ENCODE results near the gene IP6K2.

The IP6K2 gene

DNA sequence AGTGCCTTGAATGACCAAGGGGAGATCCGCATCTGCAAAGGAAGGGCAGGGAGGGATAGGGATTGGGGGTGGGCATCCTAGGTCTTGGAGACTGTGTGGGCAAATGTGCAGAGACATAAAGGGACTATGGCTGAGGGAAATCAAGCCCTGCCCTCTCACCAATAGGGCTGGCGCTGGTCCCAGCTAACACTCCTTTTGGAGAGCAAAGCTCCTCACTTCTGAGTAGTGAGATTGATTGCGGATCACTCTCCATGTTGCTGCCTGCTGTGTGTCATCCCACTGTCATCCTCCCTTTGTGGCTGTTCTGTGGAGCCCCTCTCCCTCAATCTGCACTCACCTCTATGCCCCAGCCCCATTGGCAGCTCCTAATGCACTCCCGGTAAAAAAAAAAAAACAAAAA, 52.1 kb downstream of the IP6K2 start:
- no peak for DNase-seq (ENCODE audit: low read depth in 2 of 2)

DNA sequence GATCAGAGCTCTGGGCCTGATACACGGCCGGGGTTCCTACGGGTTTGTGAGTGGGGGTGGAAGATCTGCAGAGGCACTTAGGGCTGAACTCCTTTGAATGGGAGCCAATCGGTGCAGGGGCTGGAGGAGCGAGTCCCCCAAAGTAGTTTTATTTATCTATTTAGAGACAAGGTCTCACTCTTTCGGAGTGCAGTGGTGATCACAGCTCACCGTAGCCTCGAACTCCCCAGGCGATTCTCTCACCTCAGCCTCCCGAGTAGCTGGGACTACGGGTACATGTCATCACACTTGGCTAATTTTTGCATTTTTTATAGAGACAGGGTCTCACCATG, 52.7 kb downstream of the IP6K2 start:
- no peak for DNase-seq (ENCODE audit: low read depth in 2 of 2)

DNA sequence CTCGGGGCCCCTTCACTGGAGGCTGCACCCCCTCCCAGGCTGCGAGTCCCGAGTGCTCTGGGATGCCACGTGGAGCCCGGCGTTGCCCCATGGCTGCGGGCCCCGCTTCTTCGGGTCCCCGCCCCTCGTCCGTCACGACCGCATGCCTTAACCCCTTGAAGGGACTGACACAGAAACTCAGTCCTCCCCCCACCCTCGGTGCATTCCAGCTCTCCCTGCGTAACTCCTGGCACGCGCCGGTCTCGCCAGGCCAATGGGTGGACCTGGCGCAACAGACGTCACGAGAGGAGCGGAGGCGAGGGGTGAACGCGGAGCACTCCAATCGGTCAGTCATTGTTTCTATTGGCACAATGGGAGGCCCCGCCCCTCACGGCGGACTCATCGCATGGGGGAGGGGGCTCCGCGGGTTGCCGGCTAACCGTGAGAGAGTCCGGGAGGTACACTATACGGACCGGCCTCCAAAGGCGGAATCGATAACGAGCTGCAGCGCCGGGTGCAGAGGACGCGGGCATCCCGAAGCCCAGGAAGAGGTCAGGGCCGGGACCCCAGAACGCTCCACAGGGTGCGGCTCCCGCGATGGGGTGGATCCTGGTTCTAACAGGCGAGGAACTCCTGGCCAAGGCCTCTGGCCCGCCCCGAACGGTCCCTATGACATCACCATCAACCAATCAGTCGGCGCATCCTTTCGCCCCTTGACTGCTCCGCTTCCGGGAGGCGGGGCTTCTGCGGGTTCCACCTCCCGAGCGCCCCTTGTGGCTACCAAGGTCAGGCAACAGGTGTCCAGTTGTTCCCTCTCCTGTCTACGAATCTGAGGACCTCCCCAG, 53.3 kb downstream of the IP6K2 start:
- DNase-seq (ENCODE audit: low read depth in 2 of 2): peak; percentile 92

DNA sequence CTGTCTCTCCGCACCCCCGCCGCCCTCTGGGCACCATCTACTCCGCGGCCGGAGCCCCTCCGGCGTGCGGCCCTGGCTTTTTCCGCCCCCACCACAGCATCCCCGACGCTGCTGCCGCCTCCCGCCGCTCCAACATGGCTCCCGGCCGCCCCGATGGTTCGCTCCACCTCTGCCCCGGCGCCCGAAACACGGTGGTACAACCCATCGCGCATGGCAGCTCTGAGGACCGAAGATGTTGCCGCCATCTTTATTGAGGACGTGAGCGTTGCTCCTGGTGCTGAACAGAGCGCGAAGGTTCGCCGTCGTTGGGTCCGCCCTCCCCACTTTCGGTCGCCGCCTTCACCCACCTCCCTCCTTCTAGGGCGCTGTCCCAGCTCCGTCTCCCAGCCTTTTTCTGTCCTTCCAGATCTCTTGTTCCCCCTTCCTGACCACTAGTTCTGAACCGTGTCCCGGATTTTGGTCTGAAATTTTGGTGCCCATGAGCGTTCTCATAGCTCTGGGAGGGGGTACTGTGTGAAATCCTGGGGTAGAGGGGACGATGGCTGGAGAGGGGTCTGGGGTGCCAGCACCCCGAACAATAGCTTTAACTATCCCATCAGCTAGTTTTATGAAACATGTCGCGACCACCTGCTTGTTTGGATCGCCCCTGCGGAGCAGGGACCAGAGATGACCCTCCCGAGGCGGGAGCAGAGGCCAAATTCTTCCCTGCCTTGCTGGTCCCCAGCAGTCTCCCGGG, 54.1 kb downstream of the IP6K2 start, which contains the start of gene CELSR3:
Gene CELSR3 (minus strand): TSS at position 134 of the 736 bp plus-strand sequence. CDS start 252 bp downstream, outside the sequence.
- DNase-seq (ENCODE audit: low read depth in 2 of 2): peak in 1 of 2 donors; percentile 62

DNA sequence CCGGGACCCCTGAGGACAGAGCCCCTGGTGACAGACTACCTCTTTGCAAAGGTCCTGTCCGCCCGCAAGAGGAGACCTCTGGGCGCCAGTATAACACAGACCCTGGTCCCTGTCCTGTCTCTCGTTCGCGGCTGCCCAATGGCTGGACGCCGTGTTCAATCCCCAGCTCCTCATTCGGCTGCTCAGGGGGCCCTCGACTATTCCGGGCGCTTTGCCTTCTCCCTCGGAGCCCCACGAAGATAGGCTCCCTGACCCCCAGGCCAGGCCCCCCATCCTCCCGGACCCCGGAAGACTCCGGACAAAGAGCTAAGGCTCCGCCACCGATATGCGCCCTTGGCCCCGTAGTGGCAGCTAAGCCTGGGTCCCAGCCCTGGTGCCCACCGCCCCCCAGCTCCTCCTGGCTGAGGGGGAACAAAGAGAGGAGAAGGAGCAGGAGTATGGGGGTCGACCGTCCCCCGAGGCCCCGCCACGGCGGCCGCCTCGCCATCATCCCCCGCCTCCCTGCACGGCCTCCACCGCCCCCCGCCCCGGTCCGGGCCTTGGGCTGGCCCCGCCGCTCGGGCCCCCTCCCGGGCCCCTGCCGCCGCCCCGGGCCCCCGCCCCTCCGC, 54.8 kb downstream of the IP6K2 start:
- no peak for DNase-seq (ENCODE audit: low read depth in 2 of 2)

DNA sequence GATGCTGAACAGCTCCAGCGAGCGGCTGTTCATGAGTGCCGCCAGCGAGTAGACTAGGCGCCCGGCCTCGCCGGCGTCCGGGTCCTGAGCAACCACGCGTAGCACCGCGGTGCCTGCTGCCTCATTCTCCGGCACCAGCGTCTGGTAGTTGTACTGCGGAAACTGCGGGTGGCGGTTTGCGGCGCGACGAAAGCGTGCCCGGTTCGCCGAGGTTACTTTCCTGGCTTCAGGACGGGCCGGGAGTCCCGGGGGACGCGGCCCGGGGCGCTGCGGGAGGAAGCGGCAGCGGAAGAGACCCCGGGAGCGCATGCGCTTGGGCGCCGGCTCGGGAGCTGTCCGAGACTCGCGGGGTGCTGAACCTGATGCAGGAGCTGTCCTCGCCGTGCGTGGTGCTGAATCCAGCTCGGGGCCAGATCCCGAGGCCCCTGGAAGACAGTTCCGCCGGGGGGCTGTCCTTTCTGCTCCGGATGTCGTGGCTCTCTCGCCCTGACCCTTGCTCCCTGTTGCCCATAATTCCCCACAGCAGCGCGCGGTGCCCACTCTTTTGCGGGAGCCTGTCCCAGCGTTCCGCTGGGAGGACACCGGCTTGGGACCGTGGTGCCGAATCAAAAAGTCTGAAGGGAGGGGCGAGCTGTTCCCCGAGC, 55.4 kb downstream of the IP6K2 start:
- DNase-seq (ENCODE audit: low read depth in 2 of 2): peak in 1 of 2 donors; percentile 50

DNA sequence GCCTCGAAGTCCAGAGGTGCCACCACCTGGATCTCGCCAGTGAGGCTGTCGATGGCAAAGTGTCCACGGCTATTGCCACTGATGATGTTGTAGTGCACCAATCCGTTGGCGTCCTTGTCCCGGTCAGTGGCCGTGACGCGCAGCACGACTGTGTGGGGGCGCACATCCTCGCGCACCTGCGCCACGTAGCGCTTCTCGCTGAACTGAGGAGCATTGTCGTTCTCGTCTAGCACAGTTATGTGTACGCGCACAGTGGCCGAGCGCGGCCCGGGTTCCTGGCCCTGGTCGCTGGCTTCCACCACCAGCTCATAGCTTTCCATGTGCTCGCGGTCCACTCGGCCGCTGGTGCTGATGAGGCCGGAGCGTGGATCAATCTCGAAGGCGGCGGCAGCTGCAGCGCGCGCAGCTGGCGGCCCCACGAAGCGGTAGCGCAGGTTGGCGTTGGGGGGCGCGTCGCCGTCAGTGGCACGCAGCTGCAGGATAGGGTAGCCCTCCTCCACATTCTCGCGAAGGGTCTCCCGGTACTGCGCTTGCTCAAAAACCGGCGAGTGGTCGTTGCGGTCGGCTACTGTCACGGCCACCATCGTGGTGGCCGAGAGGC, 56.1 kb downstream of the IP6K2 start:
- no peak for DNase-seq (ENCODE audit: low read depth in 2 of 2)

DNA sequence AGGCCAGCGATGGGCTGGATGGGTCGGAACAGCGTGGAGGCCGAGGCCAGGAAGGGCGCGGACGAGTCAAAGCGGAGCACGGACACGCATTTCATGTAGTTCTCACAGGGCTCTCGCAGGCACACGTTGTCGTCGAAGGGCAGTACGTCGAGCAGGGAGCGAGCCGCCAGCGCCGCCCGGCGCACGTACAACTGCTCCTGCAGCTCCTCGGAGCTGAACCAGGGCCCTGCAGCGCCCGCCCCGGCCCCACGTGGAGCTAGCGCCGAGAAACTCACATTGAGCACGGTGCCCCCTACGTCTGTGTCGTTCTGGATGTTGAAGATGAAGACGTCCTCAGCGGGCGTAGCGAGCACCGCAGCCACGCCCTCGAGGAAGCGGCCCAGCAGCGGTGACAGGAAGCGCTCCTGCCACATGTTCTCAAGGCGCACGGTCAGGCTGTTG, 60.2 kb downstream of the IP6K2 start:
- DNase-seq (ENCODE audit: low read depth in 2 of 2): peak in 1 of 2 donors; percentile 15

DNA sequence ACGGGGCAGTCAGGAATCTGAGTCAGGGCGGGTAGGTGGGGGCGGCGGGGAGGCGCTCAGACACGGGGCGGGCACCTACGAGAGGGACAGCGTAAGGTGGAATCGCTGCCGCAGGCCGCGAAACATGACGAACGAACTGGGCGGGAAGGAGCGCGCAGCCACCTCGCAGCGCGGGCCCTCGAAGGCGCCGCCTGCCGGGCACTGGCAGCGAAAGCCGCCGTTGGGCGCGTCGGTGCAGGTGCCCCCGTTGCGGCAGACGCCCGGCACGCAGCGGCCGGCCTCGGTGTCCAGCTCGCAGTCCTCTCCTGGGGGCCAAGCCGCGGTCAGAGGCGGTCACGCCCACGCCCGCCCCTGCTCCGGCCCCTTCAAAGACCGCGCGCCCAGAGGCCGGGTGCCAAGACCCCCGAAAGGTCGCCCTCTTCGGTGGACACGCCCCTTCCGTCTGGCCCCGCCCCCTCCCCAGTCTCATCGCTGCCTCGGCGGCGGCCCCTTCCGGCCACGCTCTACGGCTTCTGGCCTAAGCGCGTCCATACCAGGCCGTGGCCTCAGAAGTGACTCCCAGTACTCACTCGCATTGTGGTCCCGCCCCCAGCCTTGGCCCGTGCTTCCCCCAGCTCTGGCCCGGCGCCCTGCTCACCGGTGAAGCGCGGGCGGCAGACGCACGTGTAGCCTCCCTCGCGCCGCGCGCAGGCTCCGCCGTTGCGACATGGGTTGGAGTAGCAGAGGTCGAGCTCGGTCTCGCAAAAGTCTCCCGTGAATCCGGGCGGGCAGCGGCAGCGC, 60.8 kb downstream of the IP6K2 start:
- peak; percentile 83 to 86 for DNase-seq (ENCODE audit: low read depth in 2 of 2)

DNA sequence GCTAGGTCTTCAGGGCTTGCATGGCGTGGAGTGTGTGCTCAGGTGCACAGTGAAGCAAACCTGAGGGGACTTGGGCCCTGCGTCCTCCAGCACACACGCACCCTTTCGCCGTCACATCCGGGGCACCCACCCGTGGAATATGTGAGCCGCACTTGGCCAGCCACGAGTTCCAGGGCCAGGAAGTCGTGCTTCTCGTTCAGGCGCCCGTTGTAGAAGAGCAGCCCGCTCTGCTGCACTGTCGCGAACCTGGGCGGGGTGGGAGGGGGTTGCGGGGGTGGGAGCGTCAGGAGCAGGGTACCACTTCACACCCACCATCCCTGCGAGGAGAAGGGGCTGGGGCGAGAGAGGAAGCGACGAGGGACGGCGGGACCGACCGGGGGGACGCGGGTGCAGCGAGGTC, 61.4 kb downstream of the IP6K2 start:
- peak; percentile 44 to 48 for DNase-seq (ENCODE audit: low read depth in 2 of 2)

DNA sequence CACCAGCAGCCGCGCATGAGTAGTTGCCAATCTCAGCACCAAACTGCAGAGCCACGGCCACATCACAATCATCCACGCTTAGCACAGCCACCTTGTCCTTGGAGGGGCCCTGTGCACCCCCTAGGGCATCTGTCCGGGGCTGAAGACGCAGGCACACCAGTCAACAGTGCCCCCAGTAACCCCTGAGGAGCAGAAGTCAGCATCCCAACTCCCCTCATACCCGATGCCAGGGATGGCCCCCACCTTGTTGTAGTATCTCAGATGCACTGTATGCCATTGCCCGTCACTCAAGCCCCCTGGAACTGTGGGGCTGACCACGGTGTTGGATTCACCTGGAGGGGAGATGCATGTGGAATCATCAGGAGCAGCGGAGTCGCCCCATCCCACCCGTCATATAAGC, 62.0 kb downstream of the IP6K2 start:
- no peak for DNase-seq (ENCODE audit: low read depth in 2 of 2)

DNA sequence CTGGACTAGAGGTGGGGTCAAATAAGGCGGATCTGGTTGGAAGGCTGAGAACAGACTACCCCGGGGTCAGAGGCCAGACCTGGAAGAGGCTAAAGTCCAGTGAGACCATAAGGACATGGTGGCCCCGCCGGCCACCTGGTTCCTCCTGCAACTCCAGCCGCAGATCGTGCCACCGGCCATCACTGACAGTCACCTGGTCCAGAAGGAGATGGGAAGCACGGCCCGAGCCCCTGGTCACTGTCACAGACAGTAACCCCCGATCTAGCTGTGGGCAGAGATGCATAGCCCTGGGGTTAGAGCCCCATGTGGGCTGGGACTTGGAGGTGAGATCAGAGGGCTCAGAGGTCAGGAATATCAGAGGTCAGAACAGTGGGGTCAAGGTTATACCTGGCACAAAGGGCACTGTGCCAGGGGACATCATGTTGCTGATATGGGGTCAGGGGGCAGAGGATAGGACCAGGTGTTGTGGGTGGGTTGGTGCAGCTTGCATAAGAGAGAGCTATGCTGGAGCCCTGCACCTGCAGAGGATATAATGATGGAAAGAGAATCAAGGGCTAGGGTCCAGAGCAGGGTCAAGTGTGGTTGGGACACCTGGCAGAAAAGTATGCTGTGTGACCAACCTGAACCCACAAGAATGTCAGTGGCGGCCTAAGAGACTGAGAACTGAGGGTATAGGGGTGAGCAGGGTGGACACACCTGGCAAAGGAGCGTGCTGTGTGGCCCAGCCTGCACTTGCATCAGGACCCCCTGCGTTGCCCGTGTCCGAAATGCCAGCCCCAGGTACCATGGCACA, 63.9 kb downstream of the IP6K2 start:
- DNase-seq (ENCODE audit: low read depth in 2 of 2): no peak

DNA sequence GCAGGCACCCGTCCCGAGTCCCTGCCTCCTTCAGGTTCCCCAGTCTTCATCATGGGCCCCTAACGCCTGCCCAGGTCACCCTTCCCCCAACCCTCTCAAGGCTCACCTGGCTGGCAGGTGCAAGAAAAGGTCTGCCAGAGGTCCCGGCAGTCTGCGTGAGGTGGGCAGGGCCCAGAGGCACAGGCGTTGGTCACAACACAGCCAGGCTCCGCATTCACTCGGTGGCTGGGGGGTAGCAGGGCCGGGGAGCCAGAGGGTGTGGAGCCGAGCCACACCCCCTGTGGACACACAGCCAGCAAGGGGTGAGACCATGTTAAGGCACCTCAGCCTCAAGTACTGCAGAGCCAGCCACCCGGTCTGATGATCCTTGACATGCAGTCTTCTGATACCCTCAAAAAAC, 65.2 kb downstream of the IP6K2 start:
- no peak for DNase-seq (ENCODE audit: low read depth in 2 of 2)

DNA sequence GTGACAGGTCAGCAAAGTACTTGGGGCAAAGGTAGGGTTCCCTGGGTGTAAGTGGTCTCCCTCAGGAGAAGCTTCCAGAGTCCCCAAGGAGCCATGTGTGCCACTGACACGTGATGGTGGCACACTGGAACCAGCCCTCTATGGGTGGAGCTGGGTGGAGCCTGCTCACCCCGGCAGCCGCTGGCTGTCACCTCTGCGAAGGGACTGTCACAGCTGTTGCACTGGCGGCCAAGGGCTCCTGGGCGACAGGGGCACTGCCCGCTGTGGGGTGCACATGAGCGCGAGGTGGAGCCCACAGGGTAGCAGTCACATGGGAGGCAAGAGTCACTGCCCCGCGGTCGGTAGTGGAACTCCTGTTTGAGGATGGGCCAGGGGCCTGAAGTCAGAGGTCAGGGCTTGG, 66.3 kb downstream of the IP6K2 start:
- no peak for DNase-seq (ENCODE audit: low read depth in 2 of 2)

DNA sequence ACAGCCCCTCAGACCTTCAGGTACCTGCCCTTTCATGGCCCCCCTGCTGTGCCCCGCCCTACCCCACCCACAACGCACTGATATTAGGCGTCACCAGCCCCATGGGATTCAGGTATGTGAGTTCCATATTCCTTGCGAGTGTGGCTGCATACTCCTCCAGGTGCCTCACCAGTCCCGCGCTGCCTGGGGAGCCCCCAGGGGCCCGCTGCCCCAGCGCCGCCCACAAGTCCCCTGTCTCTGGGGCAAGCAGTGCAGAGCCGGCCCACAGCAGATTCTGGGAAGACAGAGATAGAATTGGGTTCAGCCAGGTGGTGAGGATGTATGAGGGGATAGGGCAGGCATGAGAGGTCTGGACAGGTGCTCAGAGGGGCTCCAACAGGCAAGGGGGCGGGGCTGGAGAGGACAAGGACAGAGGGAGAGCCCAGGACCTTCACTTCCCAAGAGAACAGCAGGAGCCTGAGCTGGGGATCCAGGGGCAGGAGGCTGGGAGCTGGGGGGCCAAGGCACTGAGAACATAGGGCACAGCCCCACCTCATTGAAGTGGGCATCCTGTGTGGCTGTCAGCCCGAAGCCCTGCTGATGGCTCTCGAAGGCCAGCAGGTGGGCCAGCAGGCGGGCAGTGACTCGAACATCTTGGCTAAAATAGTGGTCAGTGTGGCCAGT, 68.7 kb downstream of the IP6K2 start:
- DNase-seq (ENCODE audit: low read depth in 2 of 2): no peak

DNA sequence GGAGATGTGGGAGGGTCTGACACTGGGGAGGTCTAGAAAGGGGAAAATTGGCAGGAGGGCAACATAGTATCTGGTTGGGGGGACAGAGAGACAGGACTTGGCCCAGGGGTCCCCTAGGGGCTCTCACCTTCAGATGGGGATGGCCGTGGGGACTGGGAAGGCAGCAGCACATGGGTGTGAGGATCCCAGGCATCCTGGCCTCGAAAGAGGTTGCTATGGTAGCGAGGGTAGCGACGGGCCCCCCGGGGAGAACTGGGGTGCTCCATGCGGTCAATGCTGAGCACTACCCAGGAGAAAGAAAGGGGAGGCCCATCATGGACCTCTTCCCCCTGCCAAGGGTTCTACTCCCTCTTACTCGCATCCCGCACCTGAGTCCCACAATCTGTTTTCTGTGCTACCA, 69.3 kb downstream of the IP6K2 start:
- DNase-seq (ENCODE audit: low read depth in 2 of 2): no peak

DNA sequence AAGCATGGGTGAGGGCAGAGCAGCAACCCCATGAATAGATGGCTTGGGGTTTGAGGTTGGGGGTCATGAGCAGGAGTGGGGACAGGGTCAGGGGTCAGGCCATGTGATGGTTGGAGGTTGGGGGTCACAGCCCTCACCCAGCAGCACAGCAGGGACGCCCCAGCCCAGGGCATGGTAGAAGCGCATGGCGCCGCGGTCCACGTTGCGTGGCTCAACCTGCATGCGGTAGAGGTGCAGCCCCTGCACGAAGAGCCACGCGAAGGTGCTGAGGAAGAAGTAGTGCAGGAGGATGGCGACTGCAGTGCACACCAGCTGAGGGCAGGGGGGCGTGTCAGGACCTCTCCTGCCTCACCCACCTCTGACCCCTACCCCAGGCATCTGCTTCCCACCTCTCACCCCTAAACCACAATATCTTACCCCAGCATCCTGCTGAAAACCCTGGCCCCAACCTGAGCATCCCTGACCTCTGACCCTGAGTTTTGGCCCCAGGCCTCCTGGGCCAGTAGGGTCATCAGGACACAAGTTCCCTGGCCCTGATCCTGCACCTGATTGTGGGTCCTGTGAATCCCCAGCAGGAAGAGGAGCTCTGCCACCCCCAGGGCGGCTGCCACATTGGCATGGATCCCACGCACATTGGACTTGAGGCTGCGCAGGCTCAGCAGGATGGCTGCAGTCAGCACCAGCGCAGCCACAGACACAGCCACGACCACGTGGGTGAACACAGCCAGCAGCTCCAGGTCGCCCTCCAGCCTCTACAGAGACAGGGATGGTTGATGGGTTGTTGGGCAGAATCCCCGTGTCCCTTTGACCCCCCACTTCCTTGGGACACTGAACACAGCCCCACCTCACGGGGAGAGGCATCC, 71.9 kb downstream of the IP6K2 start:
- no peak for DNase-seq (ENCODE audit: low read depth in 2 of 2)

DNA sequence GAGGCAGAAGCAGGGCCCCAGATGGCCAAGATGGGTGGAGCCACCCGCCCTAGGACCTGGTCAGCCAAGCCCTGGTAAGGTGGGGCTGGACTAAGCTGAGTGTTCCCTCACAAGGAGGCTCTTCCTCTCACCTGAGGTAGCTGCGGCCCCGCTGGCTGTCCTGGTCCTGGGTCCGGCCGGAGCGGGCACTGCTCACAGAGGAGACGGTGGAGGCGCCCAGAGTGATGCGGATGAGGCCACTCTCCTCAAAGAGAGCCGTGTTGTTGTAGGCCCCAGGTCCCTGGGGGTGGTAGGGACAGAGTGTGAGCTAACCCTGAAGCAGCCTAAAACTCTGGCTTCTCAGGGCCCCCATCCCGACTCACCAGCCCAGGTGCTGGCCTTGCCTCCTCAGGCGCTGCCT, 74.4 kb downstream of the IP6K2 start:
- DNase-seq (ENCODE audit: low read depth in 2 of 2): no peak

DNA sequence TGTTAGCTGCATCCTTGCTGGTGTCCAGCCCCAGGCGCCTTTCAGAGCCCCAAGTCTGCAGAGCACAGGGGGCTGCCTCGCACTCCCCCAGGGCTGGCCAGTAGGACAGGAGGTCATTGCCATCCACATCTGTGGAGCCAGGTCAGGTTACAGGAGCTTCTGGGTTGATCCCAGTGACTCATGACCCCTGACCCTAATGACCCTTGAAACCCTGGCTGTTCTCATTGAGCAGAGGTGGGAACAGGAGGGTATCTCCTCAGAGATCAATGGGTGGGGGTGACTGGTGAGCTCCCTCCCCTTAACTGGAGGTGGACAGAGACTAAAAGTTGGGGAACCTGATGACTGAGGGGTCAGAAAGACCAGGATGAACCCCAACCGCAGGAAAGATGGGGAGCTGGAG, 75.6 kb downstream of the IP6K2 start:
- DNase-seq (ENCODE audit: low read depth in 2 of 2): no peak
